GM19351 (cell line): ENCODE data around the gene PKNOX1.
"Not testable (repeated sequence)": the region's sequence is repeated elsewhere in the genome, so short reads cannot be mapped to it uniquely, and the experiment has no call there.

Source experiments
- ATAC-seq: cut with Tn5 transposase; IDR thresholded peaks from one replicate; pipeline ENCODE4 v1.9.1; 2021; ENCODE audit warnings: mild to moderate bottlenecking, moderate library complexity; ENCODE audit not compliant: unreplicated experiment

The PKNOX1 gene

GRCh38 chr21:43015906-43016540 is 41.7 kb downstream of the PKNOX1 start:
- ATAC-seq, result no peak

GRCh38 chr21:43016728-43017127 is 42.4 kb downstream of the PKNOX1 start:
- no peak for ATAC-seq

GRCh38 chr21:43018519-43018918 is 44.2 kb downstream of the PKNOX1 start:
- no peak for ATAC-seq

DNA sequence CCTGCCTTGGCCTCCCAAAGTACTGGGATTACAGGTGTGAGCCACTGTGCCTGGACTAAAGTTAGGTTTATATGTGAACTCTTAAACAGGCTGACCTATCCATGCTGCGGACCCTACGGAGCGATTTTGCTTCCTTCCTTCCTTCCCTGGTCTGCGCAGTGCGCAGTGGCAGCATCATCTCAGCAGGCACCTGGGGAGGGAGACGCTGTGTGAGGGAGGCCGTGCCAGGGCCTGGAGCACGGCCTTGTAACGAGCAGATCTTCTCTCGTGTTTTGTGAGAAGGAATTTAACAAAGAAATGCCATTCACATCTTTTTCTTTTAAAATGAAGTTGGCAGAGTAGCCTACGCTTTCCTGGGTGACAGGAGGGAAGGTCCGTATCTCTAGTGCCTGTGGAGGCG is 45.8 kb downstream of the PKNOX1 start:
- ATAC-seq, result no peak

GRCh38 chr21:43020771-43021170 is 46.4 kb downstream of the PKNOX1 start:
- ATAC-seq, result no peak

DNA sequence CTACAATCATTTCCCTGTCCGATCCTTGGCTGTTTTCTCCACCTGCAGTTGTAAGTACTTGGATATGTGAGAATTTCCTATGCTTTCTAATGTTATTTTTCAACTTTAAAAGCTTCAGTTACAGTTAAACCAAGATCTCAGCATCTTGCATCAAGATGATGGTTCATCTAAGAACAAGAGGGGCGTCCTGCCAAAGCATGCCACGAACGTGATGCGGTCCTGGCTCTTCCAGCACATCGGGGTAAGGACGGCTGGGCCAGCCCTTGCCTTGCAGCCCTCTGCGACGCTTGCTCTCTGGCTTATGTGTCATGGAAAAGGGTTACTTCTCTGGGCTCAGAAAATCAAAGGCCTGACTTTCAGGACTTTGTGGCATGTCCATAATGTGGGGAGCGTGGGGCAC is 46.8 kb downstream of the PKNOX1 start:
- no peak for ATAC-seq

DNA sequence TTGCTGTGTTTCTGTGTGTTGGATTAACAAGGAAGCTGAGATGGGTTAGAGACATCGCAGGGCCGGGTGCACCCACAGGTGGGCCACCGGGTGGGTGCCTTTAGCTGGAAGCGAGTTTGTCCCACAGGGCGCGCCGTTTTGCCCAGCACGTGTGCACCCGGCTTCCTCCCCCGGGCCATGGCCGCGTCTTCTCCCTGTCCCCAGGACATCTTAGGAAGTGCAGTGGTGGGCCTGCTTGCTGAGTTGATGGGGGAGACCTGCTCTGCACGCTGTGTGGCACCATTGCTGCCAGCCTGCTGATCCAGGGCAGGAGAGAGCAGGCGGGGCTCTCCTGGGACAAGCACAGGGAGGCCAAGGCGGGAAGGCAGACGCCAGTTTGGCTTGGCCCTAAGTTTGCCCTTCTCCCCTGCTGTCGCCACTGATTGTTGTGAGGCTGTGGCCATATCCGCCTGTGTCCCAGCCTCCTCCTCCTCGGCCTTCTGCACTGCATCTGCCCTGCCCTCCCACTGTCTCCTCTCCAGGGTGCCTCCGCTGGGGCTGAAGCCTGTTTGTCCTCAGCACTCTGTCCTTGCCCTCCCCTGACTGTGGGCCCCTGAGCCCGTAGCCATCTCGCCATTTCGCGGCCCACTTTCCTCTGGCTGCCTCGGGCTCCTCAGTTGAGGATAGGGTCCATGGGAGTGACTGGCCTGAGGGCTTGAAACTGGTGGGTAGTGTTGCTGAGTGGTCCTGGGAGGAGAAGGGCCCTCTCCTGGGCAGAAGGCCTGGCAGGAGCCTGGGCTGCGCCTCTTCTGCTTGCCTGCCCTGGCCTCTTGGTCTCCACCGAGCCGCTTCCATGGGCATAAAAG is 47.6 kb downstream of the PKNOX1 start:
- ATAC-seq, result no peak

- no peak for ATAC-seq
These were observed 48.8 kb downstream of the PKNOX1 start for GRCh38 chr21:43023175-43023574.

- ATAC-seq, result no peak
These were observed 50.2 kb downstream of the PKNOX1 start for GRCh38 chr21:43024439-43025136.

DNA sequence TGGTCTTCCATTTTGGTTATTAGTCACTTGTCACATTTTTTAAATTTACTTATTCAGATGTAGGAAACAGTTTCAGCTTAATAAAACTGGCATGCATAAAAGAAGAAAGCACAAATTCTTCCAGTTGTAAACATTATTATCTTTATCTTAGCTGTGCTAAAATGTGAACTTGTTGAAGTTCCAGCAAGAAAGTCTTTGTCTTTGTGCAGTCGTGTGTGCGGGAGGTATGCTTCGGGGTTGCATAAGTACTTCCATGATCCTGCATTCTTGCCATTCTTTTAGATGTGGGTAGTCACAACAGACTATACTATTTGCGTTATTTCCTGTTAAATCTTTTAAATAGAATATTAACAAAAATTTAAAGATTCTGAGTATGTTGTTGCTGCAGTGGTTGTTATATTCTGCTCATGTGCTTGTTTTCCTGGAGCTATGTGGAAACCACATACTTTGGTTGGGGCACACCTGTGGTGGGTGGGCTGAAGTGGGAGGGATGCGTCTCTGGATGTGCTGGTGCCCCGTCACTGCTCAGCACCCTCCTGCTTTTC is 51.3 kb downstream of the PKNOX1 start:
- ATAC-seq, result no peak

DNA sequence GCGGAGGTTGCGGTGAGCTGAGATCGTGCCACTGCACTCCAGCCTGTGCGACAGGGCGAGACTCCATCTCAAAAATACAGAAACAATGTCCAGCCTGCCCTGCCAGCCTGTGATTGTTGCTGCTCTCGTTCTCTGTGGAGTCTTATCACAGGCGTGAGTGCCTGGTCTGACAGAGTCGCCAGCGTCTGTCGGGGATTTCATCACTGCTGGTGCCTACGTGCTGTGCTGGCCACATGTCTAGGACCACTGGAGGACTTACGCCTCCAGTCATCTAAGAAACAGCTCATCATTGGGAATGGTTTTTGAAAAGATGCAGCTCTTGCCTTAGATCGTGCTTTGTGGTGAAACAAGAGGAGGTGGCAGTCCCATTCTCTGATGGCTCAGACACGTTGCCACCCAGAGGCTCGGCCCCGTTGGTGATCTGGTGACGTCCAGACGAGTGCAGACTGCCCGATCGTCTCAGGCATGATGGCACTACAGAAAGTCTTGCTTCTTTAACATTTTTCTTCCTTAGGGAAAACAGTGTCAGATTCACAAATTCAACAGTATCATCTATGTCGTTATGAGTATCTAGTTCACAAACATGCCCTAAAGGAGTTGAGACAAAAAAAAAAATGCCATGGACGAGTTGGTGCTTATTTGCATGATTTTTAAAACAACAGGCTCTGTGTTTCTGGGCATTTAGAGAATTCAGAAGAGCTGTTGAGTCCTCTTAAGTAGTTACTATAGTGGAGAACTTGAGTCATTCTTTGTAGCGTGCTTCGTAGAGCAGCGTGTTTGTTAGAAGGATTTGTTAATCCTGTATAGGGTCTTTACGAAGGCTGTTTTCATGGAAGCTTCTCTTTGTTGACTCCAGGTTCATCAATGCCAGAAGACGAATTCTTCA is 53.7 kb downstream of the PKNOX1 start:
- ATAC-seq, result no peak

- ATAC-seq, result no peak
These were observed 55.4 kb downstream of the PKNOX1 start for GRCh38 chr21:43029785-43030184.

DNA sequence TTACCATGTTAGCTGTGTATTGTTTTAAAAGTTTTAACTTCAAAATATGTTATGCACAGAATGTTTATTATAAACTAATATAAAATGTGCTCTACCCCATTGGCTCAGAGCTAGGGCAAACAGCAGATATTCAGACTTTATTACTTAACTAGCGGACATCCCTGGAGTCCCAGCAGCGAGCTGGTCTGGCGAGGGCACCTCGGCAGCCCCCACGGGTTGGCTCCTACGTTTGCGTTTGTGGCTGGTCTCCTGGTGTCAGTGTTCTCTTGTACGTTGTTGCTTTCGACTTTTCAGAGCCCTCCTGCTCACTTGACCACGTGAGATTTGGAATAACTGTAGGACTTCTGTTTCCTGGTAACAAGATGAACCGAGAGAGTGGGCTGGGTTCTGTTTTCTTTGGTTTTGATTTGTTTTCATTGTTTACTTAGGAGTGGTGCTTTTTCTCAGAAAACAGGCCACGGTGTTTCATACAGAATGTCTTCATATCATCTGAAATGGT is 56.8 kb downstream of the PKNOX1 start:
- no peak for ATAC-seq

DNA sequence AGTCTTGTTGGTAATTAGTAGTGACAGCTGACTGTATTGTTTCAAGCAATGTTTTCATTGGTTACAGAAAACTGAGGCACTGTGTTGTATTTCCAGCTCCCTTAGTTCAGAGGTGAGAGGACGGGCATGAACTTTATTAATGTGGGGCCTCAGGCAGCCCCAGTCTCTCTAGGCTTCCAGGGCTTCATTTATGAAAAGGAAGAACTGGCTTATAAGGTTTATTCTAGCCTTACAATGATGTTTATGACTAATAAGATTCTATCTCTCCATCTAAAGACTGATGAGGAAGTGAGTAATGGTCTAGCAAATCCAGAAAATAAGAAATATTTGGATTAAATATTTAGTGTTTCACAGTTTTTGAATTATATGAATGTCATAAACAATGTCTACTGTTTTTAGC is 59.7 kb downstream of the PKNOX1 start:
- no peak for ATAC-seq

GRCh38 chr21:43034826-43035225 is 60.5 kb downstream of the PKNOX1 start:
- ATAC-seq, result no peak

DNA sequence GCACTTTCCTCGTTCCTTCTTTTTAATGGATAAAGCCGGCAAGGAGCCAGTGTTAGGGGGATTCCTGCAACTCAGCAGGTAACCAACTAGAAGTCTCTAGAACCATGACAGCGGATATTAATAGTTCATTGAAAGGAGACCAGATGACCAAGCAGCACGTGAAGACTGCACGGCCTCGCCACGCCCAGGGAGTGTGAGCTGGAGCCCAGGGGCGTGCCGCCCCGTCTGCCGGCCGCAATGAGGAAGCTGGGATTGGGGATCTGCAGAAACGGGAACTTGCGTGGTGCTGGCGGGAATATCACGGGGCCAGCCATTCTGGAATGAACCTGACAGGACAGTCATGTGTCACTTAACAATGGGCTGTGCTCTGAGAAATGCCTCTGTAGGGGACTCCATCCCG is 62.5 kb downstream of the PKNOX1 start:
- ATAC-seq, result not testable (repeated sequence)

- ATAC-seq, result not testable (repeated sequence)
These were observed 63.7 kb downstream of the PKNOX1 start for GRCh38 chr21:43037918-43038658.

GRCh38 chr21:43038659-43039044 is 64.3 kb downstream of the PKNOX1 start:
- ATAC-seq, result not testable (repeated sequence)

- not testable (repeated sequence) for ATAC-seq
These were observed 67.8 kb downstream of the PKNOX1 start for GRCh38 chr21:43042169-43042568.

DNA sequence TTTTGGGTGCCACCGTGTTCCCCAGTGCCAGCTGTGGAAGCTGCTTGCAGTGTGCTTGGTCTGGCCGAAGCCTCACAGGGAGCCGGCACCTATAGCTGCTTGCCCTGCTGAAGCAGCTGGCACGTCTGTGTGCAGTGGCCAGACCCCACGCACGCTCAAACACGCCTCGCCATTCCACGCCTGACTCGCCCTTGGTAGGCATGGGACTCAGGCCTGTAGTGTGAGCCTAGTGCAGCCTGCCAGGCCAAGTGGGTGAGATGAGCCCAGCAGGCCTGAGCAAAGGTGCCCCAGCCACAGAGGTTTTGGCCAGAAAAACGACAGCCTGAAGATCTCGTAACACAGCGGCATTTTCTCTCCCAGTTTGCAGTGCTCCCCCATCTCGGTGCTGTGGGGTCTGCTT is 68.9 kb downstream of the PKNOX1 start:
- not testable (repeated sequence) for ATAC-seq
